ENCODE data around the gene GDA.

Gene GDA

DNA sequence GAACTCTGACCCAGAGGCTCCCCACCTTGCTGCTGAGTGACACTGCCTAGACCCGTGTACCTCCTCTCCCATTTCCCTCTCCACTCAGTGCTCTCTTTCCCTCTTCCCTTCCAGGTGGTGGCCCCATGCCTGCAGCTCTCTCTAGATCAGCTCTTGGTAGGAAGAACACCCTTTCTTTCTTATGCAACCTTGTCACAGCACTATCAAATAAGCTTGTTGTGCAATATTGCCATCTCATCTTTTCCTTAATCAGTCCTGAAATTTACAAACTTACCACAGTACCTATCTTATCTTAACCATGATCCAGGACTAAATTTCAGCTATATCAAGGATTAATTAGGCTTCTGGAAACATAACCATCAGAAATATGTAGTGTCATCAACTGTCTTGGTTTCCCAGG, 127.2 kb downstream of the GDA start:
- TF ChIP-seq FOXM1 (IDR thresholded peaks at IDR 0.05; ENCODE audit: borderline replicate concordance, low read depth) (no peak), TCF12 (IDR thresholded peaks at IDR 0.05; ENCODE audit: low read depth) (no peak), RAD21 (IDR thresholded peaks at IDR 0.05; ENCODE audit: low read depth) (no peak), EP300 (IDR thresholded peaks at IDR 0.05; ENCODE audit: borderline replicate concordance) (no peak), CREB1 (IDR thresholded peaks at IDR 0.05; ENCODE audit: low read depth) (no peak), EGR1 (IDR thresholded peaks at IDR 0.05) (no peak), TEAD4 (IDR thresholded peaks at IDR 0.05) (no peak), CEBPB (IDR thresholded peaks at IDR 0.05) (no peak), TAF1 (IDR thresholded peaks at IDR 0.05; ENCODE audit: low read depth) (no peak), YY1 (IDR thresholded peaks at IDR 0.05; ENCODE audit: low read depth) (no peak), ZBTB7A (IDR thresholded peaks at IDR 0.05; ENCODE audit: low read depth) (no peak), NFIC (IDR thresholded peaks at IDR 0.05) (no peak)
- TF ChIP-seq, protein P1, sequence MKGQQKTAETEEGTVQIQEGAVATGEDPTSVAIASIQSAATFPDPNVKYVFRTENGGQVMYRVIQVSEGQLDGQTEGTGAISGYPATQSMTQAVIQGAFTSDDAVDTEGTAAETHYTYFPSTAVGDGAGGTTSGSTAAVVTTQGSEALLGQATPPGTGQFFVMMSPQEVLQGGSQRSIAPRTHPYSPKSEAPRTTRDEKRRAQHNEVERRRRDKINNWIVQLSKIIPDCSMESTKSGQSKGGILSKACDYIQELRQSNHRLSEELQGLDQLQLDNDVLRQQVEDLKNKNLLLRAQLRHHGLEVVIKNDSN (IDR thresholded peaks at IDR 0.05): no peak
- TF ChIP-seq, protein P2, sequence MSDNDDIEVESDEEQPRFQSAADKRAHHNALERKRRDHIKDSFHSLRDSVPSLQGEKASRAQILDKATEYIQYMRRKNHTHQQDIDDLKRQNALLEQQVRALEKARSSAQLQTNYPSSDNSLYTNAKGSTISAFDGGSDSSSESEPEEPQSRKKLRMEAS (IDR thresholded peaks at IDR 0.05): no peak
- TF ChIP-seq, protein P3, sequence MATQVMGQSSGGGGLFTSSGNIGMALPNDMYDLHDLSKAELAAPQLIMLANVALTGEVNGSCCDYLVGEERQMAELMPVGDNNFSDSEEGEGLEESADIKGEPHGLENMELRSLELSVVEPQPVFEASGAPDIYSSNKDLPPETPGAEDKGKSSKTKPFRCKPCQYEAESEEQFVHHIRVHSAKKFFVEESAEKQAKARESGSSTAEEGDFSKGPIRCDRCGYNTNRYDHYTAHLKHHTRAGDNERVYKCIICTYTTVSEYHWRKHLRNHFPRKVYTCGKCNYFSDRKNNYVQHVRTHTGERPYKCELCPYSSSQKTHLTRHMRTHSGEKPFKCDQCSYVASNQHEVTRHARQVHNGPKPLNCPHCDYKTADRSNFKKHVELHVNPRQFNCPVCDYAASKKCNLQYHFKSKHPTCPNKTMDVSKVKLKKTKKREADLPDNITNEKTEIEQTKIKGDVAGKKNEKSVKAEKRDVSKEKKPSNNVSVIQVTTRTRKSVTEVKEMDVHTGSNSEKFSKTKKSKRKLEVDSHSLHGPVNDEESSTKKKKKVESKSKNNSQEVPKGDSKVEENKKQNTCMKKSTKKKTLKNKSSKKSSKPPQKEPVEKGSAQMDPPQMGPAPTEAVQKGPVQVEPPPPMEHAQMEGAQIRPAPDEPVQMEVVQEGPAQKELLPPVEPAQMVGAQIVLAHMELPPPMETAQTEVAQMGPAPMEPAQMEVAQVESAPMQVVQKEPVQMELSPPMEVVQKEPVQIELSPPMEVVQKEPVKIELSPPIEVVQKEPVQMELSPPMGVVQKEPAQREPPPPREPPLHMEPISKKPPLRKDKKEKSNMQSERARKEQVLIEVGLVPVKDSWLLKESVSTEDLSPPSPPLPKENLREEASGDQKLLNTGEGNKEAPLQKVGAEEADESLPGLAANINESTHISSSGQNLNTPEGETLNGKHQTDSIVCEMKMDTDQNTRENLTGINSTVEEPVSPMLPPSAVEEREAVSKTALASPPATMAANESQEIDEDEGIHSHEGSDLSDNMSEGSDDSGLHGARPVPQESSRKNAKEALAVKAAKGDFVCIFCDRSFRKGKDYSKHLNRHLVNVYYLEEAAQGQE (IDR thresholded peaks at IDR 0.05; ENCODE audit: low read depth): no peak

GRCh38 chr9:72278959-72279358, 129.7 kb downstream of the GDA start:
- no peak for TF ChIP-seq TAF1 (IDR thresholded peaks at IDR 0.05; ENCODE audit: low read depth)
- TF ChIP-seq, protein P2 (IDR thresholded peaks at IDR 0.05): no peak
- TF ChIP-seq EP300 (IDR thresholded peaks at IDR 0.05; ENCODE audit: borderline replicate concordance): no peak
- TF ChIP-seq TEAD4 (IDR thresholded peaks at IDR 0.05): no peak
- TF ChIP-seq ZBTB7A (IDR thresholded peaks at IDR 0.05; ENCODE audit: low read depth): no peak
- TF ChIP-seq FOXM1 (IDR thresholded peaks at IDR 0.05; ENCODE audit: borderline replicate concordance, low read depth): no peak
- TF ChIP-seq, protein P1 (IDR thresholded peaks at IDR 0.05): no peak
- no peak for TF ChIP-seq CEBPB (IDR thresholded peaks at IDR 0.05)
- TF ChIP-seq TCF12 (IDR thresholded peaks at IDR 0.05; ENCODE audit: low read depth): no peak
- TF ChIP-seq YY1 (IDR thresholded peaks at IDR 0.05; ENCODE audit: low read depth): no peak
- TF ChIP-seq RAD21 (IDR thresholded peaks at IDR 0.05; ENCODE audit: low read depth): no peak
- no peak for TF ChIP-seq EGR1 (IDR thresholded peaks at IDR 0.05)
- no peak for TF ChIP-seq NFIC (IDR thresholded peaks at IDR 0.05)
- TF ChIP-seq, protein P3 (IDR thresholded peaks at IDR 0.05; ENCODE audit: low read depth): no peak
- TF ChIP-seq CREB1 (IDR thresholded peaks at IDR 0.05; ENCODE audit: low read depth): no peak

GRCh38 chr9:72280913-72281500, 131.8 kb downstream of the GDA start:
- peak; percentile 97 for TF ChIP-seq RAD21 (IDR thresholded peaks at IDR 0.05; ENCODE audit: low read depth)
- TF ChIP-seq ZBTB7A (IDR thresholded peaks at IDR 0.05; ENCODE audit: low read depth): no peak
- TF ChIP-seq NFIC (IDR thresholded peaks at IDR 0.05): no peak
- no peak for TF ChIP-seq CEBPB (IDR thresholded peaks at IDR 0.05)
- no peak for TF ChIP-seq EP300 (IDR thresholded peaks at IDR 0.05; ENCODE audit: borderline replicate concordance)
- TF ChIP-seq YY1 (IDR thresholded peaks at IDR 0.05; ENCODE audit: low read depth): no peak

DNA sequence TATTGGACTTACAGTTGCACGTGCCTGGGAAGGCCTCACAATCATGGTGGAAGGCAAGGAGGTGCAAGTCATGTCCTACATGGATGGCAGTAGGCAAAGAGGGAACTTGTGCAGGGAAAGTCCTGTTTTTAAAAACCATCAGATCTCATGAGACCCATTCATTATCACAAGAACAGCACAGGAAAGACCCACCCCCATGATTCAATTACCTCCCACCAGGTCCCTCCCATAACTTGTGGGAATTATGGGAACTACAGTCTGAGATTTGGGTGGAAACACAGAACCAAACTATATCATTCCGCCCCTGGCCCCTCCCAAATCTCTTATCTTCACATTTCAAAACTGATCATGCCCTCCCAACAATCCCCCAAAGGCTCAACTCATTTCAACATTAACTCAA, 140.2 kb downstream of the GDA start:
- TF ChIP-seq TAF1 (IDR thresholded peaks at IDR 0.05; ENCODE audit: low read depth) (no peak), NFIC (IDR thresholded peaks at IDR 0.05) (no peak), YY1 (IDR thresholded peaks at IDR 0.05; ENCODE audit: low read depth) (no peak), EGR1 (IDR thresholded peaks at IDR 0.05) (no peak), TCF12 (IDR thresholded peaks at IDR 0.05; ENCODE audit: low read depth) (no peak), CREB1 (IDR thresholded peaks at IDR 0.05; ENCODE audit: low read depth) (no peak), CEBPB (IDR thresholded peaks at IDR 0.05) (no peak), FOXM1 (IDR thresholded peaks at IDR 0.05; ENCODE audit: borderline replicate concordance, low read depth) (no peak), TEAD4 (IDR thresholded peaks at IDR 0.05) (no peak), EP300 (IDR thresholded peaks at IDR 0.05; ENCODE audit: borderline replicate concordance) (no peak), RAD21 (IDR thresholded peaks at IDR 0.05; ENCODE audit: low read depth) (no peak), ZBTB7A (IDR thresholded peaks at IDR 0.05; ENCODE audit: low read depth) (no peak)
- TF ChIP-seq, protein P2 (IDR thresholded peaks at IDR 0.05): no peak
- TF ChIP-seq, protein P3 (IDR thresholded peaks at IDR 0.05; ENCODE audit: low read depth): no peak
- TF ChIP-seq, protein P1 (IDR thresholded peaks at IDR 0.05): no peak
